Type B pancreatic cell (in vitro differentiated cells): ENCODE measurements around the gene MINAR1. TPM values are rescaled to one million over a fixed set of nuclear protein-coding genes. Genes with fewer than 3 reads are reported as not detected.

ENCODE experiments used
- DNase-seq: peaks from one replicate; pipeline ENCODE4 v3.0.0; 2021; ENCODE audit warnings: mixed read lengths; ENCODE audit not compliant: unreplicated experiment; ENCODE audit errors: extremely low spot score
- H3K27ac Mint-ChIP-seq: 2 replicates; pipeline ENCODE4 v1.8.0; 2021; ENCODE audit warnings: mild to moderate bottlenecking, mixed read lengths
- H3K27me3 Mint-ChIP-seq: 2 replicates; pipeline ENCODE4 v1.8.0; 2021; ENCODE audit warnings: mixed read lengths
- H3K36me3 Mint-ChIP-seq: 2 replicates; pipeline ENCODE4 v1.8.0; 2021; ENCODE audit warnings: mixed read lengths
- H3K4me1 Mint-ChIP-seq: one replicate; pipeline ENCODE4 v1.8.0; 2021; ENCODE audit warnings: mixed read lengths; ENCODE audit not compliant: unreplicated experiment
- H3K4me3 Mint-ChIP-seq: 2 replicates; pipeline ENCODE4 v1.8.0; 2021; ENCODE audit warnings: mild to moderate bottlenecking, mixed read lengths
- H3K9me3 Mint-ChIP-seq: 2 replicates; pipeline ENCODE4 v1.8.0; 2021; ENCODE audit warnings: mixed read lengths
- total RNA-seq: library from RNA; stranded (reverse); gene quantifications from 2 replicates; pipeline ENCODE4 v1.2.1, GENCODE V29; 2021; ENCODE audit warnings: low replicate concordance
- TF ChIP-seq, protein P1 (sequence below): fragments of 200-600 bp; sonication (generic); conservative IDR thresholded peaks from 2 replicates; pipeline ENCODE4 v1.5.0; 2021; ENCODE audit warnings: antibody characterized with exemption, mild to moderate bottlenecking

The MINAR1 gene
- total RNA-seq, 1 donor from 2014 or later, result 3.0 TPM

DNA sequence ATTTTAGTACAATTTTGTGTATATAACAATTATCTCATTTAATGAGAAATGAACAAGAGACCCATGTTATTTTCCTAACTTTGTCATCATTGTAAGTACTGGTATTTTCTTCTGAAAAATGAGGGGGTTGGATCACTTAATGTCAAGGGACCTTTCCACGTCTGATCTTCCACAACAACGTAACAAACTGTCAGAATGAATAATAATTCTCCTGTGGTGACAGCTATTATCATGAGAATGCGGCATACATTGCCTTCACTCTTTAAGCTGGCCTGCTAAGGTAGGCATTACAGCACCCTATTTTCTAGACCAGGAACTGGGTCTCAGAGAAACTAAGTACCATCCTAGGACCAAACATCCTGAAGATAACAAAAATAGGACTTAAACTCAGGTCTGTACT lies 31.5 kb upstream of the MINAR1 start:
- H3K27me3 Mint-ChIP-seq, result peaks cover 3% of the 10 kb centered on the region
- no peaks in the 10 kb centered on the region for H3K36me3 Mint-ChIP-seq
- no peaks in the 10 kb centered on the region for H3K4me1 Mint-ChIP-seq
- DNase-seq, result no peak
- no peak overlapping the region for H3K4me3 Mint-ChIP-seq
- H3K27ac Mint-ChIP-seq, result no peak overlapping the region
- no peaks in the 10 kb centered on the region for H3K9me3 Mint-ChIP-seq
- TF ChIP-seq, protein P1, sequence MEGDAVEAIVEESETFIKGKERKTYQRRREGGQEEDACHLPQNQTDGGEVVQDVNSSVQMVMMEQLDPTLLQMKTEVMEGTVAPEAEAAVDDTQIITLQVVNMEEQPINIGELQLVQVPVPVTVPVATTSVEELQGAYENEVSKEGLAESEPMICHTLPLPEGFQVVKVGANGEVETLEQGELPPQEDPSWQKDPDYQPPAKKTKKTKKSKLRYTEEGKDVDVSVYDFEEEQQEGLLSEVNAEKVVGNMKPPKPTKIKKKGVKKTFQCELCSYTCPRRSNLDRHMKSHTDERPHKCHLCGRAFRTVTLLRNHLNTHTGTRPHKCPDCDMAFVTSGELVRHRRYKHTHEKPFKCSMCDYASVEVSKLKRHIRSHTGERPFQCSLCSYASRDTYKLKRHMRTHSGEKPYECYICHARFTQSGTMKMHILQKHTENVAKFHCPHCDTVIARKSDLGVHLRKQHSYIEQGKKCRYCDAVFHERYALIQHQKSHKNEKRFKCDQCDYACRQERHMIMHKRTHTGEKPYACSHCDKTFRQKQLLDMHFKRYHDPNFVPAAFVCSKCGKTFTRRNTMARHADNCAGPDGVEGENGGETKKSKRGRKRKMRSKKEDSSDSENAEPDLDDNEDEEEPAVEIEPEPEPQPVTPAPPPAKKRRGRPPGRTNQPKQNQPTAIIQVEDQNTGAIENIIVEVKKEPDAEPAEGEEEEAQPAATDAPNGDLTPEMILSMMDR, result no peak

DNA sequence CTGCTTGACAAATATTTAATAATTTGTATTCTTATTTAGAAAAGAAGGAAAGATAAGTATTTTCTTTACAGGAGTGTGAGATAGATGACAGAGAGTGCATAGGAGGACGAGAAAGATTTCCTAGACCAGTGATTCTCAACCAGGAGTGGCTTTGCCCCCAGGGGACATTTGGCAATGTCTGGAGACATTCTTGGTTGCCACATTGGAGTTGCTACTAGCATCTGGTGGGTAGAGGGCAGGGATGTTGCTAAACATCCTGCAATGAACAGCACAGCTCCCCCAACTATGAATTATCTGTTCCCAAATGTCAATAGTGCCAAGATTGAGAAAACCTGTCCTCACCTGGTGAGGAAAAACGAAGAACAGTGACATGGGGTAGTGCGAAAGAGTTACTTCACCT lies 30.8 kb upstream of the MINAR1 start:
- peaks cover 5% of the 10 kb centered on the region for H3K4me1 Mint-ChIP-seq

DNA sequence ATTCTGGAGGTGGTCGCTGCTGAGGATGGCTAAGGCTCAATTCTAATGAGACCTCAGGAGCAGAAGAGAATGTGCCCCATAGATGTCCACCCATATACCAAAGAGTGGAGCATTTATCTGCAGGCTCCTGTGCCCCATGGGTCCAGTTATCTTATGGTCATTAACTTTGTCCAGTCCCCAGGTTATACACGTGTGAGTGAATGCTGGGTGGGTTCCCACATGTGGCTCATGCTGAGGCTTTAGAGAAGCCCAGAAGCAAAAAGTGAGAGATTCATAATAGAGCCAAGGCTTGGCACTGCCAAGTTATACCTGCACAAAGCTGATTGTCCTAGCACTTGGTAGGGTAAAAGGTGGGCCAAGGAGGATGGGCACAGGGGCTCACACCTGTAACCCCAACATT lies 30.0 kb upstream of the MINAR1 start:
- H3K9me3 Mint-ChIP-seq, result no peaks in the 10 kb centered on the region
- no peaks in the 10 kb centered on the region for H3K36me3 Mint-ChIP-seq
- TF ChIP-seq, protein P1, result no peak
- no peak for DNase-seq
- H3K27me3 Mint-ChIP-seq, result peaks cover 3% of the 10 kb centered on the region
- no peak overlapping the region for H3K27ac Mint-ChIP-seq
- no peak overlapping the region for H3K4me3 Mint-ChIP-seq
- peaks cover 11% of the 10 kb centered on the region for H3K4me1 Mint-ChIP-seq

More for the DNA sequence above, 30.8 kb upstream of the MINAR1 start:
- Mint-ChIP-seq H3K9me3 (no peaks in the 10 kb centered on the region), H3K27ac (no peak overlapping the region), H3K27me3 (peaks cover 3% of the 10 kb centered on the region), H3K4me3 (no peak overlapping the region), H3K36me3 (no peaks in the 10 kb centered on the region)
- TF ChIP-seq, protein P1, result no peak
- no peak for DNase-seq

DNA sequence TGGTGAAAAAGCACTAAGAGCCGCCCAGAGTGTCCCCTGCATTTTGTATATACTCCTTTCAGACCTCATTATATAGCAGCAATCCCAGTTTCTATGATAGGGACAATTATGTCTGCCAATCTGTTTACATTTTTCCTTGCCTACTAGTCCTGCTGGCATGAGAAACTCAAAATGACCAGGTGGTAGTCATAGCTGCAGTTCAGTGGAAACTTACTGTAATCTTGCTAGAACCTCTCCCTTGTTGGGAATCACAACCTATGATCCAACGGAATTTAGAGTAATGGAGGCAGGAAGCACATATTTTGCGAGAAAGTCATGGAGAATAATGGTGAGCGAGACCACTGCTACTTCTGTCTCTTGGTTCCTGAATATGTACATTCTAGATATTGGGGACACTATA lies 28.6 kb upstream of the MINAR1 start:
- H3K4me1 Mint-ChIP-seq, result peaks cover 15% of the 10 kb centered on the region
- no peak for DNase-seq
- H3K4me3 Mint-ChIP-seq, result no peak overlapping the region
- no peaks in the 10 kb centered on the region for H3K36me3 Mint-ChIP-seq
- H3K27me3 Mint-ChIP-seq, result peaks cover 3% of the 10 kb centered on the region
- TF ChIP-seq, protein P1, result no peak
- H3K9me3 Mint-ChIP-seq, result no peaks in the 10 kb centered on the region
- no peak overlapping the region for H3K27ac Mint-ChIP-seq

DNA sequence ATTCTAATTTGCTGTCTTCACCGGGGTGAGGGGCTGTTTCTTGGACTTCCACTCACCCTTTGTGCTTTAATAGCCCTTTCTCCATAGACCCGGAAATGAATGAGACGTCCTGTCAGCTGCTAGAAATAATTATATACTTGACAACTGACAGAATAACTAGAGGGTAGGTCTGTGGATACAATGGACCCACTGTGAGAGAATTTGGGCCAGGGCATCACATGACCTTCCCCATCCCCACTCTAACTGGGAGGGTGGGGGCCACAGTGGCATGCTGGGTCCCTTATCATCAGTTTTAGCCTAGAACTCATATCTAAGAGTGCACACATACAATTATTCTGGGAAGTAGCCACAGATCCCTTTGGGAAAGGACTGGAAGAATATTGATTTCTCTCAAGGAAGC lies 25.9 kb upstream of the MINAR1 start:
- Mint-ChIP-seq H3K9me3 (no peaks in the 10 kb centered on the region), H3K27me3 (peaks cover 3% of the 10 kb centered on the region), H3K4me3 (no peak overlapping the region), H3K36me3 (no peaks in the 10 kb centered on the region), H3K4me1 (peaks cover 26% of the 10 kb centered on the region), H3K27ac (no peak overlapping the region)
- no peak for DNase-seq
- TF ChIP-seq, protein P1, result no peak

DNA sequence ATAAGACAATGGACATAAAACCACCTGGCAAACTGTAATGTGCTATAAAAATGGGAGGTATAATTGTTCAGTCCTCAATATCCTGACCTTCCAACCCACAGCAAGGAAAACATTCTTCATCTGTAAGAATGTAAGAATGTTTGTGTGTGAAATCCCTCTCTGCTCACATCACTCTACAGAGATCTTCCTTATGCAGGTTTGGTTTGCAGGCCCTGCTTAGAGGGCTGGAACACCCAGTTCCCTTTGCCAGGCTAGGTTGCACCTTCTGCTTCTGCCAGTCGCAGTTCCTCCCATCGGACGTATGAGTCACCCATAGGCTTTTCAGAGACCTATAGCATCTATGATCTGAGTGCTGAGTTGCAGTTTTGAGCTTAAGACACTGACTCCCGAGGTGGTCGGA lies 24.1 kb upstream of the MINAR1 start:
- H3K4me1 Mint-ChIP-seq, result peaks cover 28% of the 10 kb centered on the region
- no peaks in the 10 kb centered on the region for H3K36me3 Mint-ChIP-seq
- DNase-seq, result no peak
- no peak overlapping the region for H3K27ac Mint-ChIP-seq
- TF ChIP-seq, protein P1, result no peak
- H3K9me3 Mint-ChIP-seq, result no peaks in the 10 kb centered on the region
- H3K27me3 Mint-ChIP-seq, result no peaks in the 10 kb centered on the region
- no peak overlapping the region for H3K4me3 Mint-ChIP-seq
